PFSK-1 (cell line): ENCODE measurements around the gene CA5B.

ENCODE experiments used
- POLR2AphosphoS5 ChIP-seq: IDR thresholded peaks from 2 replicates; pipeline ENCODE4 v1.6.1; 2012; ENCODE audit warnings: low read depth, mild to moderate bottlenecking, control low read depth, low read length, moderate library complexity
- REST ChIP-seq, 2 experiments: IDR thresholded peaks; 2 replicates each; pipeline versions ENCODE4 v1.6.1 to v1.8.0; 2011 to 2012; ENCODE audit warnings: low read depth in 2 of 2, low read length in 2 of 2, control low read depth in 1 of 2, inconsistent platforms in 1 of 2, mild to moderate bottlenecking in 1 of 2, moderate library complexity in 1 of 2; ENCODE audit not compliant: insufficient read depth in 1 of 2
- TAF1 ChIP-seq: IDR thresholded peaks from 2 replicates; pipeline ENCODE4 v1.6.1; 2012; ENCODE audit warnings: low read length, control low read depth, borderline replicate concordance; ENCODE audit not compliant: insufficient read depth

DNA sequence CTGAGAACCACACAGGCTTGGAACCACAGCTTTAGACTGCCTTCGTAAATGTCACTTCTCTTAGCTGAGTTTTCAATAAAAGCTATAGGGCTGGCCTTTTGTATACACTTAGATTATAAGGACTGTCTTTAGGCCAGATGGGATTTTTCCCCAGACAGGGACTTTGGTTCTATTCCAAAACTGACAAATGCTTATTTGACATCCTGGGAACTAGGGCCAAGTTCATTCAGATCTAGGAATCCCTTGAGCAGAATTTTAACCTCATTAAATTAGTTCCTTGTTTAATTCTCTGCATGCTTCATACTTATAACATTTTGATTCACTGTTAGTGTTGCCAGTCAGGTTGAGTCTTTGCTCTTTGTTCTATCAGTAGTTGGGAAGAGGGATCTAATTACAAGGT lies 75.3 kb downstream of the CA5B start:
- no peak for TF ChIP-seq POLR2AphosphoS5
- TF ChIP-seq REST (IDR thresholded peaks at IDR 0.05; ENCODE audit: insufficient read depth in 1 of 2, low read depth in 2 of 2, low read length in 2 of 2), result no peak
- TF ChIP-seq TAF1, result no peak
